Activated CD4-positive, alpha-beta T cell treated with anti-CD3 and anti-CD28 coated beads for 48 hours (primary cell): ENCODE measurements around the gene PACRG.

Source experiments
- DNase-seq: peaks from one replicate; pipeline ENCODE4 v3.0.0-alpha.2; 2020

Gene PACRG

GRCh38 chr6:163255265-163255664 lies 527.5 kb downstream of the PACRG start:
- DNase-seq: no peak

GRCh38 chr6:163259689-163260088 lies 531.9 kb downstream of the PACRG start:
- DNase-seq: no peak

GRCh38 chr6:163260111-163260895 lies 532.5 kb downstream of the PACRG start:
- no peak for DNase-seq

GRCh38 chr6:163260911-163261310 lies 533.1 kb downstream of the PACRG start:
- no peak for DNase-seq

GRCh38 chr6:163261361-163261760 lies 533.6 kb downstream of the PACRG start:
- DNase-seq: no peak

- no peak for DNase-seq
These were observed 534.3 kb downstream of the PACRG start for GRCh38 chr6:163262080-163262479.

GRCh38 chr6:163263196-163263595 lies 535.4 kb downstream of the PACRG start:
- DNase-seq: no peak

GRCh38 chr6:163263998-163264661 lies 536.4 kb downstream of the PACRG start:
- no peak for DNase-seq

GRCh38 chr6:163264662-163265035 lies 536.9 kb downstream of the PACRG start:
- DNase-seq: no peak

- DNase-seq: no peak
These were observed 553.9 kb downstream of the PACRG start for GRCh38 chr6:163281634-163282033.

- no peak for DNase-seq
These were observed 554.9 kb downstream of the PACRG start for GRCh38 chr6:163282672-163283071.

GRCh38 chr6:163284151-163284550 lies 556.4 kb downstream of the PACRG start:
- no peak for DNase-seq

GRCh38 chr6:163285691-163286090 lies 557.9 kb downstream of the PACRG start:
- DNase-seq: no peak

GRCh38 chr6:163287626-163288025 lies 559.9 kb downstream of the PACRG start:
- DNase-seq: no peak

GRCh38 chr6:163288066-163288465 lies 560.3 kb downstream of the PACRG start:
- DNase-seq: no peak

- no peak for DNase-seq
These were observed 561.1 kb downstream of the PACRG start for GRCh38 chr6:163288915-163289314.

GRCh38 chr6:163289447-163289846 lies 561.7 kb downstream of the PACRG start:
- no peak for DNase-seq

- DNase-seq: no peak
These were observed 562.9 kb downstream of the PACRG start for GRCh38 chr6:163290545-163291274.

GRCh38 chr6:163291622-163292021 lies 563.8 kb downstream of the PACRG start:
- no peak for DNase-seq

- no peak for DNase-seq
These were observed 565.5 kb downstream of the PACRG start for GRCh38 chr6:163293286-163293685.

- no peak for DNase-seq
These were observed 567.0 kb downstream of the PACRG start for GRCh38 chr6:163294734-163295133.

GRCh38 chr6:163296835-163297519 lies 569.2 kb downstream of the PACRG start:
- DNase-seq: no peak
